ENCODE measurements around the gene EIF1AY.
"Not testable (repeated sequence)": the region's sequence is repeated elsewhere in the genome, so short reads cannot be mapped to it uniquely, and the experiment has no call there.

The EIF1AY gene

GRCh38 chrY:20551840-20552239 lies 23.7 kb upstream of the EIF1AY start:
- no peak overlapping the region for H3K4me3 ChIP-seq (replicated peaks; ENCODE audit: low read depth, low read length)
- no peak for DNase-seq (ENCODE audit: extremely low read depth, low read depth)
- TF ChIP-seq CTCF (IDR thresholded peaks at IDR 0.05; ENCODE audit: low read depth, low read length, missing control alignments), result no peak

DNA sequence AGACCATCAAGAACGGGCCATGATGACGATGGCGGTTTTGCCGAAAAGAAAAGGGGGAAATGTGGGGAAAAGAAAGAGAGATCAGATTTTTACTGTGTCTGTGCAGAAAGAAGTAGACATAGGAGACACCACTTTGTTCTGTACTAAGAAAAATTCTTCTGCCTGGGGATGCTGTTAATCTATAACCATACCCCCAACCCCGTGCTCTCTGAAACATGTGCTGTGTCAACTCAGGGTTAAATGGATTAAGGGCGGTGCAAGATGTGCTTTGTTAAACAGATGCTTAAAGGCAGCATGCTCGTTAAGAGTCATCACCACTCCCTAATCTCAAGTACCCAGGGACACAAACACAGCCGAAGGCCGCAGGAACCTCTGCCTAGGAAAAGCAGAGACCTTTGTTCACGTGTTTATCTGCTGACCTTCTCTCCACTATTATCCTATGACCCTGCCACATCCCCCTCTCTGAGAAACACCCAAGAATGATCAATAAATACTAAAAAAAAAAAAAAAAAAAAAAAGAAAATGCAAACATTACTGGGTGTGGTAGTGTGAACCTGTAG lies 22.7 kb upstream of the EIF1AY start:
- DNase-seq (ENCODE audit: extremely low read depth, low read depth); H3K4me3 ChIP-seq (replicated peaks; ENCODE audit: low read depth, low read length): not testable (repeated sequence)

- H3K4me3 ChIP-seq (replicated peaks; ENCODE audit: low read depth, low read length), result no peak overlapping the region
- DNase-seq (ENCODE audit: extremely low read depth, low read depth), result no peak
- no peak for TF ChIP-seq CTCF (IDR thresholded peaks at IDR 0.05; ENCODE audit: low read depth, low read length, missing control alignments)
Observed at GRCh38 chrY:20555820-20556219, 19.8 kb upstream of the EIF1AY start.

GRCh38 chrY:20558677-20559076 lies 16.9 kb upstream of the EIF1AY start:
- peak; percentile 11 for TF ChIP-seq CTCF (IDR thresholded peaks at IDR 0.05; ENCODE audit: low read depth, low read length, missing control alignments)
- no peak for DNase-seq (ENCODE audit: extremely low read depth, low read depth)
- H3K4me3 ChIP-seq (replicated peaks; ENCODE audit: low read depth, low read length), result no peak overlapping the region

DNA sequence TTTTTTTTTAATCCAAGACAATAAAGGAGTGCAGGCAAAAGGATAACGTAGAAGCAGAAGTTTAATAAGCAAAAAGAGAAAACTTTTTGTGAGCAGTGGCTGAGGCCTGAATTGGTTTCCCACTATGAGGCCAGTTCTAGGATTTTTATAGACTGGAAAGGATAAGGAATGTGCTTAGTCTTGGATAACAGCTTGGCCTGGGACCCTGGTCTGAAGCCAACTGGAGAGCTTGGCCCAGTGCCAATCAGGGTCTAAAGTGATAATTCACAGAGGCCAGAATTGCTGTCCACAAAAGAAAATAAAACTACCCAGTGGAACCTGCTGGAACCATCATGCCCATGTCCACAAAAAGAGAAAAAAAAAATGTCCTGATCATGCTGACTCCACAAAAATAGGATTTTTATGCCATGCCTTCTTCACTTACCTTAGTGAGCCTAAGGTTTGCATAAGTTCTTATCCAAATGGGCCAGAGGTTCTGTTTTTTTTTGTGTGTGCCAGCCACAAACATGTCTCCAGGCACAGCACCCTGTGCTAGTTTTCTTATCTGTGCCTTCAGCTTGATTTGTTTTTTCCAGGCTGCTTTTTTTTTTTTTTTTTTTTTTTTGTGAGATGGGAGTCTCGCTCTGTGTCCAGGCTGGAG lies 15.6 kb upstream of the EIF1AY start:
- no peak for TF ChIP-seq CTCF (IDR thresholded peaks at IDR 0.05; ENCODE audit: low read depth, low read length, missing control alignments)
- no peak overlapping the region for H3K4me3 ChIP-seq (replicated peaks; ENCODE audit: low read depth, low read length)
- DNase-seq (ENCODE audit: extremely low read depth, low read depth), result no peak

DNA sequence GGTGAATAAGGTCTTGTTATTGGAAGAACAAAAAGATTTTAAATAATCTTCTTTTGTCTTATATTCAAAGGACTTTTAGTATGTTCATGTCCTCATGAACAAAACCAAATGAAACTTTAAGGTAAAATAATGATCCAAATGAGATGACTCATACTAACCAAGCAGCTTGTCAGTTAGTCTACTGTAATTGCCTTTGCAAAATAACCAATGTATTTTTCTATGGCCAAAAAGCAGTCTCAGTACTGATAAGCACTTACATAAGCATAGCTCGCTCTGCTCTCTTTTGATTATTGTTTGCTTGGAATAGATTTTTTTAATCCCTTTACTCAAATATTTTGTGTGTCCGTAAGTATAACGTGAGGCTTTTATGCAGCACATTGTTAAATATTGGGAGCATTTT lies 4.3 kb upstream of the EIF1AY start:
- no peak for TF ChIP-seq CTCF (IDR thresholded peaks at IDR 0.05; ENCODE audit: low read depth, low read length, missing control alignments)
- no peak overlapping the region for H3K4me3 ChIP-seq (replicated peaks; ENCODE audit: low read depth, low read length)
- no peak for DNase-seq (ENCODE audit: extremely low read depth, low read depth)

- H3K4me3 ChIP-seq (replicated peaks; ENCODE audit: low read depth, low read length), result peak overlapping the region; percentile 75
- no peak for DNase-seq (ENCODE audit: extremely low read depth, low read depth)
- no peak for TF ChIP-seq CTCF (IDR thresholded peaks at IDR 0.05; ENCODE audit: low read depth, low read length, missing control alignments)
Observed at GRCh38 chrY:20576506-20576905, 930 bp downstream of the EIF1AY start.

Measured in HFF-Myc (cell line).